HG03460 (cell line): ENCODE data around the gene S100A2.
"Not testable (repeated sequence)": the region's sequence is repeated elsewhere in the genome, so short reads cannot be mapped to it uniquely, and the experiment has no call there.

Source experiments
- ATAC-seq: cut with Tn5 transposase; IDR thresholded peaks from one replicate; pipeline ENCODE4 v1.9.1; 2021; ENCODE audit not compliant: unreplicated experiment

S100A2 gene

DNA sequence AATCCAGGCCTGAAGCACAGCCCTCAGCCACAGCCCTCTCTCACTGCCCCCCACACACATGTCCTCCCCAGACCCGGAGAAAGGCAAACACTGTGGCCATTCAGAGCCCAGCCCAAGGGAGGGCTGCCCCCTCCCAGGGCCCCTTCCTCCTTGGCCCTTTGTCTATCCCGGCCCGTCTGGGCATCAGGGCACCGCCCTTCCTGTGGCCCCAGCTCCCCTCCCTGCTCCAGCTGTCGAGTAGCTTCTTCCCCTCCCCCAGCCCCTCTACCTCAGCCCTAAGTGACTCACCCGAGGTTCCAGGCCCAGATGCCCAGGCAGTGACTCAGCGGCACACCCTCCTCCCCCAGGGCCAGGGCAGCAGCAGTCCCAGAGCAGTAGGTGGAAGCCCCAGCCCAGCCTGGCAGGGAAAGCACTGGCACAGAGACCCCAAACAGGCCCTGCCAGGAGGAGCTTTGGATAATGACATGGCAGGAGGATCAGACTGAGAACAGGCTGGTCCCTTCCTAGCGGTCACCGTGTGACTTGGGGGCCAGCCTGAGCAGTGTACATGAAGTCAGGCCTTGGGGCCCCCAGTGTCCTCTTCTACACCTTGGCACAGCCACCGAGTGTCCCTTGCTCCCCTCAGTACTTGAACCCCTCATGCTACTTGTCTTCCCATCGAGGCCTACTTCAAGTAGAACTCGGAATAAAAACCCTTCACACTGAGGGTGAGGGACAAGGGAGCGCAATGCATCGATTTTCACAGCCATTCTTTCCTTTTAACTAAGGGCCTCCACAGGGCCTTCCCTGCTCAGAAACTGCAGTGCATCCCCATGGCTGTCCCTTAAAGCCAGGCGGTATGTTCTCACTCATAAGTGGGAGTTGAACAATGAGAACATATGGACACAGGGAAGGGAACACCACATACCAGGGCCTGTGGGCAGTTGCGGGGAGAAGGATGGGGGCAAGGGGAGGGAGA lies 1.0 kb upstream of the S100A2 start:
- peak; percentile 42 for ATAC-seq

DNA sequence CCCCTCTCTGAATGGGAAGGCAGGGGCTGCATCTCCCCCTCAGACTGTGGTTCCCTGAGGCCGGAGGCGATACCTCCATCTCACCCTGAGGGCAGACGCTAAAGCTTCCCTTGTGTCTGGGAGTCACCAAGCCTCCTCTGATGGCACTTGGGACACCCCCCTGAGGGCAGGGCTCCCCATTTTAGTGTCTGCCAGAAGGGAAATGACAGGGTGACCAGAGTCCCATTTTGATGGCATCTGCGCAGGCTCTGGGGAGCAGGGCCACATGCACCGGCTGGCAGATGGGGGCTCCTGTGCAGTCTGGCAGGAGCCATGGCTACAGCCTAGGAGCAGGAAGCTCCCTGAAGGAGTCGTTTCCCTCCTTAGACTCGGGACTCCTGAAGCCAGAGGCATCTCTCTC lies 1.7 kb downstream of the S100A2 start:
- ATAC-seq = no peak

DNA sequence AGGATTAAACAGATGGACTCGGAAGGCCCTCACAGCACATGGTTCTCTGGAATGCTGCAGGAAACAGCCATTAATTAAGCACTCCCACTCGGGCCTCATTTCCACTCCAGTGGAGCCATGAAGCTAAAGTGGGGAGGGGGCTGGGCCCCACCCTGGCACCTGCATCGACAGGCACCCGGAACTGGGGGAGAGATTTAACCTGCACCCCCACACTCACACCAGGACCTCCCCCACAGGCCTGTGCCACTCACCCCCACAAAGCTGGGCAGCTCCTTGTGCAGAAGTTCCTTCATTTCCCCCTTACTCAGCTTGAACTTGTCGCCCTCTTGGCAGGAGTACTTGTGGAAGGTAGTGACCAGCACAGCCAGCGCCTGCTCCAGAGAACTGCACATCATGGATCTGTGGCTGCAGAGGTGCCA lies 2.2 kb downstream of the S100A2 start:
- ATAC-seq = no peak

DNA sequence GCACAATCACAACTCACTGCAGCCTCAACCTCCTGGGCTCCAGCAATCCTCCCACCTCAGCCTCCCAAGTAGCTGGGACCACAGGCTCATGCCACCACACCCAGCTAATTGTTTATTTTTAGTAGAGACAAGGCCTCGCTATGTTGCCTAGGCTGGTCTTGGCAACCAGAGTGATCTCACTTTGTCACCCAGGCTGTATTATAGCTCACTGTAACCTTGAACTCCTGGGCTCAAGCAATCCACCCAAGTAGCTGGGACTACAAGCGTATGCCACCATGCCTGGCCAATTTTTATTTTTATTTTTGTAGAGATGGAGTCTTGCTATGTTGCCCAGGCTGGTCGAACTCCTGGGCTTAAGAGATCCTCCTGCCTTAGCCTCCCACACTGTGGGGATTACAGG lies 3.6 kb downstream of the S100A2 start:
- ATAC-seq = not testable (repeated sequence)

DNA sequence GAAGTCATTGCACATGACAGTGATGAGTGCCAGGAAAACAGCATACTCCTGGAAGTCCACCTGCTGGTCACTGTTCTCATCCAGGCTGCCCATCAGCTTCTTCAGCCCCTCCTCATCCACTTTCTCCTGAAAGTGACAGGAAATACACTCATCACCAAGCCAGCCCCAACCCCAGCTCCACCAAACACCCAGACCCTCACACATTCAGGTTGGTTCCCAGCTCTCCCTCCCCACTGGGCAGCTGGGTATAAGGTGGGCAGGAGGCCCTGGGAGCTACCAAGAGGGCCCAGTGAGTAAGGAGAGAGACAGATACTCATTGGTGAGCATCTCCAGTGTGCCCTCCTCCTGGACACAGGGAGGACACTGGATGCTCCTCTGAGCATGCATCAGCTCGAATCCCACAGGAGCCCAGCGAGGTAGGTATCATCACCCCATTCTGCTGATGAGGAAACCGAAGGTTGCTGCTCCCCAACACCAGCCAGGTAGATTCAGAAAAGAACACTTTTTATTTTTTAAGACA lies 4.1 kb downstream of the S100A2 start:
- ATAC-seq = no peak

DNA sequence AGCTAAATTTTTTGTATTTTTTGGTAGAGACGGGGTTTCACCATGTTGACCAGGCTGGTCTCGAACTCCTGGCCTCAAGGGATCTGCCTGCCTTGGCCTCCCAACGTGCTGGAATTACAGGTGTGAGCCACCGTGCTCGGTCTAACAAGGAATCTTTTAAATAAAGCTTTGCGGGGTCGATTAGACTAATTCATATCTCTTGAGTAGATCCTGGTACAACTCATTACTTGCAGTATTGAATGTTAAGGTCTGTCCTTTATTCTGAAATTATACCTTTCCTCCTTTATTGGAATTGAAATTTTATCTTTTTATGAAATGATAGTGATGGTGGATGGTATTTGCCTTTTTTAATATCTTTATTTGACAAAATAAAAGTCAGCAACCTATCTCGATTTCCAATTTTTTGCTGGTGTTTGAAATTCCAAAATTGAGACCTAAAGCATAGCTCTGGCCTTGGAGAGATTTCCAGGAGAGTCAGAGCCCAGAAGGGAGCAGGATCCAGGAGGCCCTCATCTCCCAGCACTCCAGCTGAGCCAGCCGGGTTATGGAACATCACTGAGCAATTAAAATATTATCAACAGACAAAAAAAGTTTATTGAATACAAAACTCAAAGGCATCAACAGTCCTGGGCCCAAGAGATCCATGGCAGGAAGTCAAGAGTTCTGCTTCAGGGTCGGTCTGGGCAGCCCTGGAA lies 4.7 kb downstream of the S100A2 start:
- ATAC-seq = no peak

DNA sequence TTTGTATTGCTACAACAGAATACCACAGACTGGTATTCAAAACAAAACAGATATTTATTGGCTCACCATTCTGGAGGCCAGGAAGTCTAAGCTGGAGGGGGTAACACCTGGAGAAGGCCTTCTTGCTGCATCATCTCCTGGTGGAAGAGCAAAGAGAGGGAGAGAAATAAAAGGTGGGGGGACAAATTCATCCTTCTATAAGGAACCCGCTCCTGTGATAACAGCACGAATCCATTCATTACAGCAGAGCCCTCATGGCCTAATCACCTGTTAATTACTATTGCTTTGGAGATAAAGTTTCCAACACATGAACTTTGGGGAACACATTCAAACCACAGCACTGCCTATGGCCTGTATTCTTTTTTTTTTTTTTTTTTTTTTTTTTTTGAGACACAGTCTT lies 5.4 kb downstream of the S100A2 start:
- ATAC-seq = no peak

DNA sequence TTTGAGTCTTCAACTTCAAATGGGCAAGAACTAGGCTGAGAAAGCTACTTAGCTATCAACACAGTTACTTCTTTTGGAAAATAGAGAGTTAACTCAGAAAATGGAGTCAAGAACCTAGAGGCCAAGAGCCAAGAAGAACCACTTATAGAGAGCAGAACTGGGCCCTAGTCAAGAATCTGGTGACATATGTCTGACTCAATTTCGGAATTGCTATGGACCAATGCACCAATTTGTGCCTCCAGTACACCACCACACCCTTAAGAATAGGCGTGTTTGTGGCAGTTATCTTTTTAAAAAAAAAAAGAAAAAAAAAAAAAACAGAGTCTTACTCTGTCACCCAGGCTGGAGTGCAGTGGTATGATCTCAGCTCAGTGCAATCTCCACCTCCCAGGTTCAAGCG lies 7.8 kb downstream of the S100A2 start:
- no peak for ATAC-seq

DNA sequence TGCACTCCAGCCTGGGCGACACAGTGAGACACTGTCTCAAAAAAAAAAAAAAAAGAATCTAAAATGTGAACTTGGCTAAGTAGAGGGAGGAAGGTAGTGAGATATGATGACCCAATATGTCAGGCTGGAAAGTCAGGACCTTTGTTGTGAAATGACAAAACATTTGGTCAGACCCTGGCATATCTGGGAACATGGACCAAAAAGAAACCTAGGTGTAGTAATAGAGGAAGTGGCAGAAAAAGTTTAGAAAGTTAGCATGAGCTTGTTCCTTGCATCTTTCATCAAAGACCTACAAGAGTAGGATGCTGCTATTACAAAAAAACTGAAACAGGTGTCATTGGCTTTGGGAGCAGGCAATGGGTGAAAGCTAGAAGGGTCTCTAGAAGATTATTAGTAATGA lies 9.3 kb downstream of the S100A2 start:
- no peak for ATAC-seq

DNA sequence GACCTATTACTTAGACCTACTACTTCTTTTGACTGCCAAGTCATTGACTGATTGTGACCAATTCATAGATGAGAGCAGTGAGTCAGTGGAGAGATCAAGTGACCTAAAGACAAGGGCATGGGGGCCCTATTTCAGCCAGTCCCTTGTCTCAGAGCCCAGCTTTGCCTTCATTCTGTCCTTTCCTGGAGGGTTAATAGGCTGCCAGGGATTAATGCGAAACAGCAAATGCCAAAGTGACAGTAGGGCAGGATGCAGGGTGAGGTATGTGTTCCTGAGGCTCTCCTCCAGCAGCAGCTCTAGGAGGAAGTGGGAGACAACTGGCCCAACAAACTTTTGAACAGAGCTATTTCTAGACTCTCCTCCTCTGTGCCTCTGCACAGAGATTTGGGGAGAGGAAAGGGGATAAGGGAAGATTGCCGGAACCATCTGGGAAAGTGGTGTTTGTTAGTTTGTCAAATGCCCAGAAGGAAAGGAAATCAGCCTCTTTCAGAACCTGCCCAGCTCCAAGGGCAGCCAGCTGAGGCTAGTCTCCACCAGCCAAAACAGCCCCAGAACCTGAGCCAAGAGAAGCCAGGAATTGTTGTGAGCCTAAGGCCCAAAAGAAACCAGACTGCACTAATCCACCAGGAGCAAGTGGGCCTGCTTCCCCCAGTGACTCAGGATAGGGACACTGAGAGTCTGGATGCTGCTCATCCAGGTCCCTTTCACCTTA lies 11.7 kb downstream of the S100A2 start:
- no peak for ATAC-seq

DNA sequence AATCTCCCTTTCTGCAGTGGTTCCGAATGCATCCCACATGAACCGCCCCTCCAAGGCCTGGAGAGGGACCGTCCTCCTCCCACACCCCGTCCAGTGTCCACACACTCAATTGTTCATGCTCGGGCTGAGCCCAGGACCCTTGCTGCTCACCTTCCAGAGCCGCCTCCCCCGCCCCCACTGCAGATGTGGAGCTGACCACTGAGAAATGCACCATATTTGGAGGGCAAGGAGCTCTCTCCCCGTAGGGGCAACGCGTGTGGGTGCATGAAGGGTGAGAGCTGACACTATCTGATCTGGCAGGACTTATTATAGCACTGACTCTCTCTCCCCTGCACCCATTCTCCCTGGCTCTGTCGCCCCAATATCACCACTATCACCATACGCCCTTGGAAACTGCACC lies 12.5 kb downstream of the S100A2 start:
- no peak for ATAC-seq

DNA sequence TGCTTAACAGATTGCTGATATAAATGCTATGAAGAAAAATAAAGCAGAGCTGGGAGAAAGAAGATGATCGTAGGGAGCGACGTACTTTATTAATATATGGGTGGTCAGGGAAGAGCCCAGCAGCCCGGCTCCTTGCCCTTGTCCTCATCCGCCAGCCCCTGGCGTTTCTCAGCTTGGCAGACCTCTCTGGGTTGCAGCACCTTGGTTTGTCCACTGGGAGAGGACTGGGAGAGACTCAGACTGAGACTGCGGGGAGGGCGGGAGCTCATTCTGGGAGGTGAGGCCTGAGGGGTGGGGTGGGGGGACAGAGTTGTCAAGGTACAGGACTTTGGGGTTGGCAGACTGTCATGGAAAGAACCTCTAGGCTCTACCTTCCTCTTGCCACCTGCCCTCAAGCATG lies 13.3 kb downstream of the S100A2 start:
- ATAC-seq = no peak

DNA sequence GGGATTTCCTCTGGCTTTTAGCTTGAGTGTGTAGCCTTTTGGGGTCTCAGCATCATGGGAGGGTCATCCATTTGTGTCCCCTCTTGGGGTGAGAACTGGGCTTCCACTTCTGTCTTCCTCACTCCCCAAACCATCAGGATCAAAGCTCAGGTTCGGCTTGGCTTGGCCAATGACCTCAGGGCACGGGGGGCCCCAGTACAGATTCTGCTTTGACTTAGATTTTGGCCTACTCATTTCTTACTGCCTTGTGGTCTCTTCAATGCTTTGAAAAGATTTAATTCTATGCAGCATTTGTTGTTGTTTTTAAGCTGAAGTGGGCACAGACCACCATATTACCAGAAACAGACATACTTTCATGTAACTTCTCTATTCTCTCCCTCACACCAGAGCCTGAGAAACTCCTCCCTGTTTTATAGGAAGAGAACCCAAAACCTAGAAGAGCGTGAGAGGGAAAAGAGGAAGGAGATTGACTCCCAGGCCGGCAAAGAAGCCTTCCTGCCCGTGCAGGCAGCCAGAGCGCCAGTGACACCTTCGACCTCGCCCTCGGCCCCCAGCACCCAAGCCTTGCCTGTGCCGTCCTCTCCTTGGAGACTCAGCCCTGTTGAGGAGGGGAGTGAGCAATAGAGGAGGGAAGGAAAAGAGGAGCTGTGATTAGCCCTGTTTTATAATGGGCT lies 14.7 kb downstream of the S100A2 start:
- ATAC-seq = no peak

DNA sequence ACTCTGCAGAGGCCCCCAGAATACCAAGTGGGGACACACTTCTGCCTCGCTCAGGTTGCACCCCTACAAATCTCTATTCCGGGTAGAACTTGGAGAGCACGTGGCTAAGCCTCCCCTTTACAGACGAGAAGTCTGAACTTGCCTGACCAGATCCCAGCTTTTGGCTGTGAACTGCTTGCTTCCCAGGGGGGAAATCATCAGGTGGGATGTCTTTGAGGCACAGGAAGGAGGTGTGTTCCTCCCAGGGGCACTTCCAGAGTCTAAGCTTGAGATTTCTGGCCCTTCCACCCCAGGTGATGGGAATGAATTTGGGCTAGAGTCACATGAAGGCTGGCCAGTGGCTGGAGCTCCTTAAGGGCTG lies 15.3 kb downstream of the S100A2 start:
- ATAC-seq = no peak

DNA sequence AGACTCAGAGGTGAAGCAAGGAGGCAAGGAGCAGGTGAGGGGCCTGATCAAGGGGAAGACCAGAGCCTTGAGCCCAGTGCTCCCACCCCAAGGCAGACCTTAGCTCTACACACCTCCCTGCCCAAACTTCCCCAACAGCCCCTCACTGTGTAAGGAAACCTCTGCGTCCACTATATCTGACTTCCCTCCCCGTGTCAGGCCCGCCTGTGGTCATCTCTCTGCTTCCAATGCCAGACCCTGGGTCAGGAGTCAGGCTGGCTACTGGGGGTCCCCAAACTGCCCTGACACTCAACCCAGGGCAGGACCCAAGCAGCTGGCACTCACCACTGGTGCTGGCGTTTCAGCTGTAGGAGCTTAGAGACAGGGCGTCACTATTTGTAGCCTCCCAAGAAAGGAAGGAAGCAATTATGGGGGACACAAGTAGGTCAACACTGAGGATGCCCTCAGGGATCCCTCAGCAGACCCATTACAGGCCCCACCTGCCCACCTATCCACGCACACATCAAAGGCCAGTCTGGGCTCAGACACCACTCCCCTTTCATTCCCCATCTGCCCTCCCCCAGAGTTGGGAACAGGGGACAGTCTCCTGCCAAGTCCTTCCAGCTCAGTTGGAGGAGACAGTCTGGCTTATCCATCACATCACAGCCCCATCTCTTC lies 15.8 kb downstream of the S100A2 start:
- no peak for ATAC-seq

DNA sequence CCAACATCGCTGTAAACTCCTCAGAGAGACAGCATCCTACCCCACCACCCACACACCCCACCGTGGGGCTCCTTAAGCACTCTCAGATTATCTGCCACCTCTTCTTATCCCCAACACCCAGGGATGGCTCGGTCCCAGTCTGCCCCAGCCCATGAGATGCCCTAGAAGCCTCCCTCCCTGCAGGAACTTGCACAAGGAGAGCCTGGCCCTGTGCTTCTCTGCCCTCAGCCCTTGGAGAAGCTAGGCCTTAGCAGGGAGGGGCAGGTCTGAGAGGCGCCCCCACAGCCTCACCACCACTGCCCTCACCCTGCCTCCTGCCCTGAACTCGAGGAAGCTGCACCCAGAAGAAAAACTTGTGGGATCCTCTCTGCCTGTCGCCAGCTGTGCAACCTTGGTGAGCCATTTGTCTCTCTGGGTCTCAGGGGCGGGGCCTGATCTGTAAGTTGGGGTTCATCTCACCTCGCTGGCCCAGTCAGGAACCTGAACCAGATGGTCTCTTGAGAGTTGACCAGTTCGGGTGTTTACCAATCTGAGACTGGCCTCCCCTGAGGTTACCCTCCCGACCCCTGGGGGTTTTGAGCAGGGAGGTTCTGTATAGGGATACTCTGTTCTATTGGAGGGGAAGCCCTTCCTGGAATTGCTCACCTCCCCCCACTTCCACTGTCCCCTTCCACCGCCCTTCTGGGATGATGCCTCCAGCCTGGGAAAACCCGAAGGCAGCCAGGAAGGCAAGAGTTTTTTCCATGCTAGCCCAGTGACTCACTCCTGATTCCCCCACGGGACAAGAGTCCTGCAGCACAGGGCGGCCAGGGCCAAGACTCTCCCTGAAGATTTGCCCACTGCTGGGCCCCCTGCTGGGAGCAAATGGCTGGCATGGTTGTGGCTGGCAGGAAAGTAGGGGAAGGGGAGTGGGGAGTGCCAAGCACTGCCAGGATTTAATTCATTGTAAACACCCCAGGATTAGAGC lies 16.6 kb downstream of the S100A2 start, which contains the start of gene S100A3:
S100A3 (minus strand) TSS at position 537 of the 967 bp plus-strand sequence. CDS start 773 bp downstream, outside the sequence.
- ATAC-seq = no peak

DNA sequence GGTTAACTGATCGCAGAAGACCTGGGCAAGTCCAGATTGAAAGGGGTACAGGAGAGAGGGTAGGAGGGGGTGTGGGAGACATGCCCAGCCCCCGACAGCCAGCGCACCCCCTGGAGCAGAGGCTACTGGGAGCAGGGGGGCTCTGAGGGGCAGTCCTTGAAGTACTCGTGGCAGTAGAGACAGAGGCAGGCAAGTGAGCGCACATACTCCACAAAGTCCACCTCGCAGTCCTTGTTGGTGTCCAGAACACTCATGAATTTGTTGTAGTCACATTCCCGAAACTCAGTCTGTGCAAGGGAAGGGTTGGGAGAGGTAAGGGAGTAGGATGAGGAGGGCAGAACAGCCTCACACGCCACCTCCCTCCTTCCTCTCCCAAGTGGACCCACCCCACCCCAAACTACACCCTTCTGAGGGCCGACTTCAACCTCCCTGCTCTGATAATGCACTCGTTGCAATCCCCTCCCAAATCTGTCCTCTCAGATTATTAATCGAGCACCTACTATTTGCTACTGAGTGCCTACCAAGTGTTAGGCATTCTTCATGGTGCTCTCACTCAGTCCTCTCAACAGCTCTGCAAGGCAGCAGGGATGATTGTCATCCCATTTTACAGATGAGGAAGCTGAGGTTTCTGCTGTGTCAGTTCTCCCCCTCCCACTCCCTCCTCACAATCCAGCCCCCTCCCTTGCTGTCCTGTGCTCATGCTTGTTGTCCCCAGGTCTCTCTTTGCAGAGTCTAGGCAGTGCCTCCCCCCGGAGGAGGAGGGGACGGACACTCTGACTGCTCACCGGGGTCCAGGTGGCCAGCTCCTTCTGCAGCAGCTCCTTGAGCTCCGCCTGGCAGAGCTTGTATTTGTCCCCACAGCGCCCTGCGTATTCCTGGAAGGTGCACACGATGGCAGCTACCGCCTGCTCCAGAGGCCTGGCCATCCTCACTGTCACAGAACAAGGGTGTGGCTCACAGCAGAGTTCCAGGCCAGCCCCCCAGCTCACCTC lies 17.8 kb downstream of the S100A2 start:
- no peak for ATAC-seq
